DOHH2 (cell line): ENCODE measurements around the gene PRSS3.
"Not testable (repeated sequence)": the region's sequence is repeated elsewhere in the genome, so short reads cannot be mapped to it uniquely, and the experiment has no call there.

Experiments
- H3F3A ChIP-seq: fragments of 200-600 bp; sonication (generic), shearing (Covaris generic); 2 replicates; pipeline ENCODE4 v1.6.0; 2016; ENCODE audit warnings: antibody characterized with exemption, mild to moderate bottlenecking; ENCODE audit not compliant: control insufficient read depth, insufficient read depth
- H3K27ac ChIP-seq: fragments of 200-600 bp; sonication (generic); 2 replicates; pipeline ENCODE4 v1.5.1; 2014; ENCODE audit warnings: low read depth, mild to moderate bottlenecking, low read length, moderate library complexity
- H3K27me3 ChIP-seq: fragments of 200-600 bp; sonication (generic); 2 replicates; pipeline ENCODE4 v1.6.1; 2014; ENCODE audit warnings: mild to moderate bottlenecking, low read length, mixed read lengths; ENCODE audit not compliant: control insufficient read depth
- H3K36me3 ChIP-seq: fragments of 200-600 bp; sonication (generic); 2 replicates; pipeline ENCODE4 v1.6.1; 2014; ENCODE audit warnings: mild to moderate bottlenecking, low read length, moderate library complexity, mixed read lengths; ENCODE audit not compliant: control insufficient read depth
- H3K4me1 ChIP-seq: fragments of 200-600 bp; sonication (generic); 2 replicates; pipeline ENCODE4 v1.6.1; 2014; ENCODE audit warnings: mild to moderate bottlenecking, low read length, mixed read lengths; ENCODE audit not compliant: control insufficient read depth
- H3K4me2 ChIP-seq: fragments of 200-600 bp; sonication (generic); 2 replicates; pipeline ENCODE4 v1.6.0; 2014; ENCODE audit warnings: mild to moderate bottlenecking, low read length, moderate library complexity
- H3K4me3 ChIP-seq: fragments of 200-600 bp; sonication (generic); 2 replicates; pipeline ENCODE4 v1.5.1; 2014; ENCODE audit warnings: mild to moderate bottlenecking, low read length, mixed read lengths
- H3K79me2 ChIP-seq: fragments of 200-600 bp; sonication (generic); 2 replicates; pipeline ENCODE4 v1.6.1; 2014; ENCODE audit warnings: mild to moderate bottlenecking, low read length, mixed read lengths; ENCODE audit not compliant: control insufficient read depth
- H3K9me2 ChIP-seq: fragments of 200-600 bp; sonication (generic); replicated peaks from 2 replicates; pipeline ENCODE4 v1.6.1; 2014; ENCODE audit warnings: mild to moderate bottlenecking, low read length, mixed read lengths; ENCODE audit not compliant: control insufficient read depth
- H3K9me3 ChIP-seq: fragments of 200-600 bp; sonication (generic); 2 replicates; pipeline ENCODE4 v1.6.1; 2014; ENCODE audit warnings: antibody characterized with exemption, low read length, mixed read lengths; ENCODE audit not compliant: control insufficient read depth, insufficient read depth
- H4K20me1 ChIP-seq: fragments of 200-600 bp; sonication (generic); 2 replicates; pipeline ENCODE4 v1.6.0; 2014; ENCODE audit warnings: low read depth, mild to moderate bottlenecking, antibody characterized with exemption, low read length, moderate library complexity; ENCODE audit not compliant: control insufficient read depth, insufficient read depth
- CTCF ChIP-seq: fragments of 200-600 bp; sonication (generic); IDR thresholded peaks from one replicate; pipeline ENCODE4 v1.5.1; 2014; ENCODE audit warnings: antibody characterized with exemption, mild to moderate bottlenecking, low read depth, low read length; ENCODE audit not compliant: poor library complexity, severe bottlenecking
- EZH2phosphoT487 ChIP-seq: fragments of 200-600 bp; sonication (generic); IDR thresholded peaks from 2 replicates; pipeline ENCODE4 v1.6.1; 2017; ENCODE audit warnings: borderline replicate concordance, mild to moderate bottlenecking, antibody characterized with exemption, low read length, moderate library complexity, mixed read lengths

Gene PRSS3

GRCh38 chr9:33798545-33798944 is 3.2 kb downstream of the PRSS3 start:
- no peaks in the 10 kb centered on the region for H3K4me1 ChIP-seq
- H3K27ac ChIP-seq: no peak overlapping the region
- no peaks in the 10 kb centered on the region for H3K79me2 ChIP-seq

GRCh38 chr9:33799928-33800704 is 4.8 kb downstream of the PRSS3 start:
- TF ChIP-seq CTCF (no peak), EZH2phosphoT487 (no peak)

More at GRCh38 chr9:33798545-33798944, 3.2 kb downstream of the PRSS3 start:
- H4K20me1 ChIP-seq: no peaks in the 10 kb centered on the region
- H3K36me3 ChIP-seq: no peaks in the 10 kb centered on the region
- no peak overlapping the region for H3K4me2 ChIP-seq
- no peaks in the 10 kb centered on the region for H3K9me2 ChIP-seq
- H3K27me3 ChIP-seq: no peaks in the 10 kb centered on the region; the same call in 1 of the 2 replicates
- no peaks in the 10 kb centered on the region for H3F3A ChIP-seq
- TF ChIP-seq EZH2phosphoT487 (no peak), CTCF (no peak)
- no peak overlapping the region for H3K4me3 ChIP-seq
- no peaks in the 10 kb centered on the region for H3K9me3 ChIP-seq

GRCh38 chr9:33800886-33801285 is 5.5 kb downstream of the PRSS3 start:
- Histone ChIP-seq H3K79me2 (no peaks in the 10 kb centered on the region), H3K9me3 (no peaks in the 10 kb centered on the region), H3K4me3 (no peak overlapping the region), H3K4me1 (no peaks in the 10 kb centered on the region), H4K20me1 (no peaks in the 10 kb centered on the region), H3K9me2 (no peaks in the 10 kb centered on the region), H3K27me3 (no peaks in the 10 kb centered on the region; the same call in 1 of the 2 replicates), H3K4me2 (no peak overlapping the region), H3F3A (no peaks in the 10 kb centered on the region), H3K27ac (no peak overlapping the region), H3K36me3 (no peaks in the 10 kb centered on the region)
- TF ChIP-seq CTCF (no peak), EZH2phosphoT487 (no peak)

More at GRCh38 chr9:33799928-33800704, 4.8 kb downstream of the PRSS3 start:
- H3K4me2 ChIP-seq: no peak overlapping the region
- H3F3A ChIP-seq: no peaks in the 10 kb centered on the region
- no peaks in the 10 kb centered on the region for H3K79me2 ChIP-seq
- no peak overlapping the region for H3K27ac ChIP-seq
- no peaks in the 10 kb centered on the region; the same call in 1 of the 2 replicates for H3K27me3 ChIP-seq
- no peak overlapping the region for H3K4me3 ChIP-seq
- H3K4me1 ChIP-seq: no peaks in the 10 kb centered on the region
- H3K9me3 ChIP-seq: no peaks in the 10 kb centered on the region
- H4K20me1 ChIP-seq: no peaks in the 10 kb centered on the region
- no peaks in the 10 kb centered on the region for H3K9me2 ChIP-seq
- no peaks in the 10 kb centered on the region for H3K36me3 ChIP-seq

GRCh38 chr9:33801943-33802500 is 6.7 kb downstream of the PRSS3 start:
- H3K4me1 ChIP-seq, H3F3A ChIP-seq, H3K27ac ChIP-seq, H3K9me3 ChIP-seq, H3K27me3 ChIP-seq, H3K4me3 ChIP-seq, H3K79me2 ChIP-seq, H3K4me2 ChIP-seq, H3K36me3 ChIP-seq, H3K9me2 ChIP-seq, H4K20me1 ChIP-seq: not testable (repeated sequence)

GRCh38 chr9:33804196-33804595 is 8.8 kb downstream of the PRSS3 start:
- not testable (repeated sequence) for H3K27ac ChIP-seq, H3K27me3 ChIP-seq, H3K36me3 ChIP-seq, H3F3A ChIP-seq, H3K9me3 ChIP-seq, H3K79me2 ChIP-seq, H4K20me1 ChIP-seq, H3K9me2 ChIP-seq, H3K4me2 ChIP-seq, H3K4me3 ChIP-seq
- peaks cover 22% of the 10 kb centered on the region for H3K4me1 ChIP-seq
